Liver (tissue), 3 donors: Measurements from ENCODE around the gene SUPT16H.

ENCODE experiments used
- ATF3 ChIP-seq: IDR thresholded peaks from 2 replicates; pipeline ENCODE4 v1.6.1; 2016; ENCODE audit warnings: antibody characterized with exemption
- CTCF ChIP-seq: fragments of 150-350 bp; IDR thresholded peaks from 2 replicates; pipeline ENCODE4 v1.5.1; 2017; ENCODE audit warnings: improper control_type of control experiment, low read depth, low read length; ENCODE audit not compliant: missing input control
- donor health status: healthy.
- donor health status: healthy.

GRCh38 chr14:21369949-21370679 lies 13.7 kb downstream of the SUPT16H start:
- no peak for TF ChIP-seq CTCF
- no peak for TF ChIP-seq ATF3
